HG03575 (cell line): ENCODE measurements around the gene FLYWCH1.
"Not testable (repeated sequence)": the region's sequence is repeated elsewhere in the genome, so short reads cannot be mapped to it uniquely, and the experiment has no call there.

Experiments
- ATAC-seq: cut with Tn5 transposase; IDR thresholded peaks from one replicate; pipeline ENCODE4 v1.9.1; 2021; ENCODE audit not compliant: unreplicated experiment, insufficient number of reproducible peaks, low FRiP score; ENCODE audit errors: extremely low read depth

FLYWCH1 gene

GRCh38 chr16:2923481-2923880, 11.8 kb downstream of the FLYWCH1 start:
- ATAC-seq: no peak

DNA sequence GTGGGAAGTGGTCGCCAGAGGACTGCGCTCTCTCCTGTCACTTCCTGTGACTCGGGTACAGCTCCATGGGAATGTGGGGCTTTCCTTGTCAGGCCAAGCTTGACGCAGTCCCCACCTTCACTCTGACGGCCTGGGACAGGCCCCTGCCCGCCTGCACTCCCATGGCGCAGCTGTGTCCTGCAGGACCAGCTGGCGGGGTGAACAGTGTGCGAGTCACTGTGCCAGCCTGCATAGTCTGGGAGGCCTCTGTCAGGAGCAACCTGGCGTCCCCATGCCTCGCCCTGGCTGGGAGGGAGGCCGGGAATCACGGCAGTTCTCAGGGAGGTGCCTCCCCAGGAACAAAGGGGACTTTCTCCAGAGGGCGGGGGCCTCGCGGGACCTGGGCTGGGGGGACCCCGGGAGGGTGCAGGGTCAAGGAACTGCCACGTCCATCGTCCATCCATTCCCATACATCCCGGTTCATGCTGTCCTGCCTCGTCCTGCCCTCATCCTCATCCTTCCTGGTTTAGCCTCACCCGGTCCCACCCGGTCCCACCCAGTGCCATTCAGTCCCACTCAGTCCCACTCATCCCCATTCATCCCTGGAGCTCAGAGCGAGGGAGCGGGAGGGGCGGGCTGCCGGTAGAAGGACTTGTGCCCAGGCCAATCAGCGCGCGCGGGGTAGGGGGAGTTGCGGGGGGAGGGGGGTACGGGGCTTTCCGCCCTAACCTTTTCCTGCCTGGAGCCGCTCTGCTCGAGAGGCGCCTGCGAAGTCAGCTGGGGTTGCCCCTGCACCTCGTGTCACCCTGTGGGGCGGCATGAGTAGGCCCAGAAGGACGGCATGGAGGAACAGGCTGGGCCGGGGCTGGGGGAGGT, 13.4 kb downstream of the FLYWCH1 start:
- ATAC-seq: no peak

DNA sequence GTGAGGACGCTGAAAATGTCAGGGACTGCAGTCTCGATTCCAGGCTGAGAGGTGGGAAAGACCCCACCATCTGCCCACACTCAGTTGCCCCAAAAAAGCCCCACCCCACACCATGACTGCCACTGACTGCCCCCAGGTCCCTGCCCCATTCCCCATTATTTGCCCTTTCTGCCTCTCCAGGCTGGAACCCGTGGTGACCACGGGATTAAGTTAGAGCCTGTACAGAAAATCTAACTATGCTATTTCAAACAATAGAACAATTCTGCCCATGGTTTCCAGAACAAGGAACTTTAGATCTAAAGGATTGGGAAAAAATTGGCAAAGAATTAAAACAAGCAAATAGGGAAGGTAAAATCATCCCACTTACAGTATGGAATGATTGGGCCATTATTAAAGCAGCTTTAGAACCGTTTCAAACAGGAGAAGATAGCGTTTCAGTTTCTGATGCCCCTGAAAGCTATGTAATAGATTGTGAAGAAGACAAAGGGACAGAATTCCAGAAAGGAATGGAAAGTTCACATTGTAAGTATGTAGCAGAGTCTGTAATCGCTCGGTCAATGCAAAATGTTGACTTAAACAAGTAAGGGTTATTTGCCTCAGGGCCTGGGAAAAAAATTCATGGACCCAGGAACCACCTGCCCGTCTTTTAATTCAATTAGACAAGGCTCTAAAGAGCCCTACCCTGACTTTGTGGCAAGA, 14.4 kb downstream of the FLYWCH1 start:
- no peak for ATAC-seq

DNA sequence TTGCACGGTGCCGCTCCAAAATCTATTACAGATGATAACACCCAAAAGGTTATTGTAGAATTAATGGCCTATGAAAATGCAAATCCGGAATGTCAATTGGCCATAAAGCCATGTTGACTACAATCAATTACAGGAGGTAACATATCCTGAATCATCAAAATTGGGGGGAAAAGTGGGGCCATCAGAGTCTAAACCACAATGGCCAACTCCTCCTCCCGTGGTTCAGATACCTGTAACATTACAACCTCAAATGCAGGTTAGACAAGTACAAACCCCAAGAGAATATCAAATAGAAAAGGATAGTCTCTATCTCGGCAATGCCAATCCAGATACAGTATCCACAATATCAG, 14.9 kb downstream of the FLYWCH1 start:
- ATAC-seq: no peak

DNA sequence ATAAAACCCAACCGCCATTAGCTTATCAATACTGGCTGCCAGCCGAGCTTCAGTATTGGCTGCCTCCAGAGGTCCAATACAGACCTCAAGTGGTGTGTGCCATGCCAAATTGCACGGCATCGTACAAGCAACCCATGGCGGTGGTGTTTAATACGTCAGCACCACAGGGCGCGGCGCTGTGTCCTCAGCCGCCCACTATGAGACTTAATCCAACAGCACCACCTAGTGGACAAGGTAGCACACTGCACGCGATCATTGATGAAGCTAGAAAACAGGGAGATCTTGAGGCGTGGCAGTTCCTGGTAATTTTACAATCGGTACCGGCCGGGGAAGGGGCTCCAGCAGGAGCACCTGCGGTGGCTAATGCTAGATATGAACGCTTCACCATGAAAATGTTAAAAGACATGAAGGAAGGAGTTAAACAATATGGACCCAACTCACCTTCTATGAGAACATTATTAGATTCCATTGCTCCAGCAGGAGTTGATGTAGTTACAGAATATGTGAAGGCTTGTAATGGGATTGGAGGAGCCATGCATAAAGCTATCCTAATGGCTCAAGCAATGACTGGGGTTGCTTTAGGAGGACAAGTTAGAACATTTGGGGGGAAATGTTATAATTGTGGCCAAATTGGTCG, 15.4 kb downstream of the FLYWCH1 start:
- no peak for ATAC-seq

- not testable (repeated sequence) for ATAC-seq
These were observed 16.4 kb downstream of the FLYWCH1 start for GRCh38 chr16:2928151-2928550.

- no peak for ATAC-seq
These were observed 17.1 kb downstream of the FLYWCH1 start for GRCh38 chr16:2928796-2929195.

- ATAC-seq: no peak
These were observed 18.0 kb downstream of the FLYWCH1 start for GRCh38 chr16:2929693-2930092.

DNA sequence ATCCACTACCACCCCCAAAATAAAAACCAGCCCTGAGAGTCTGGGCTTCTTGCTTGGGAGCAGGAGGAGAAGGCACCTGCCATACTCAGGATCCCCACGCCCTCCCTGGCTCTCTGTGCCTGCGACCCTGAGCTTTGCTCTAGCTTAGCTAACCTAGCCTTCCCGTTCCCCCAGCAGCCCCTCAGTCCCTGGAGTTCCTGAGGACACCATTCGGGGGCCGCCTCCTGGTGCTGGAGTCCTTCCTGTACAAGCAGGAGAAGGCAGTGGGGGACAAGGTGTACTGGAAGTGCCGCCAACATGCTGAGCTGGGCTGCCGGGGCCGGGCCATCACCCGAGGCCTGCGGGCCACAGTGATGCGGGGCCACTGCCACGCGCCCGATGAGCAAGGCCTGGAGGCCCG, 18.5 kb downstream of the FLYWCH1 start:
- no peak for ATAC-seq

DNA sequence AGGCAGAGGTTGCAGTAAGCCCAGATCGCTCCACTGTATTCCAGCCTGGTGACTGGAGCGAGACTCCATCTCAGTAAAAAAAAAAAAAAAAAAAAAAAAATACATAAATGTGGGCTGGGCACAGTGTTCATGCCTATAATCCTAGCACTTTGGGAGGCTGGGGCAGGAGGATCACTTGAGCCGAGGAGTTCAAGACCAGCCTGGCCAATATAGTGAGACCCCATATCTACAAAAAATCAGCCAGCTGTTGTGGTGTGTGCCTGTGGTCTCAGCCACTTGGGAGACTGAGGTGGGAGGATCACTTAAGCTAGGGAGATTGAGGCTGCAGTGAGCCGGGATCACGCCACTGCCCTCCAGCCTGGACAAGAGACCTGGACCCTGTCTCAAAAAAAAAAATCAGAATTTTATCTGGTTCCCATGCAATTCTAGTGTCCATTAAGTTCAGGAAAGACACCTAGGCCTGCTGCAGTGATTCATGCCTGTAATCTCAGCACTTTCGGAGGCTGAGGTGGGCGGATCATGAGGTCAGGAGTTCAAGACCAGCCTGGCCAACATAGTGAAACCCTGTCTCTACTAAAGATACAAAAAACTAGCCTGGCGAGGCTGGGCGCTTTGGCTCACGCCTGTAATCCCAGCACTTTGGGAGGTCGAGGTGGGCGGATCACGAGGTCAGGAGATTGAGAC, 19.6 kb downstream of the FLYWCH1 start:
- not testable (repeated sequence) for ATAC-seq

DNA sequence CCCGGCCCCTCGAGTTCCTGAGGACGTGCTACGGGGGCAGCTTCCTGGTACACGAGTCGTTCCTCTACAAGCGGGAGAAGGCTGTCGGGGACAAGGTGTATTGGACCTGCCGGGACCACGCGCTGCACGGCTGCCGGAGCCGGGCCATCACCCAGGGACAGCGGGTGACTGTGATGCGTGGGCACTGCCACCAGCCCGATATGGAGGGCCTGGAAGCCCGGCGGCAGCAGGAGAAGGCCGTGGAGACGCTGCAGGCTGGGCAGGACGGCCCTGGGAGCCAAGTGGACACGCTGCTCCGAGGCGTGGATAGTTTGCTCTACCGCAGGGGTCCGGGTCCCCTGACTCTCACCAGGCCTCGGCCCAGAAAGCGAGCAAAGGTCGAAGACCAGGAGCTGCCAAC, 21.4 kb downstream of the FLYWCH1 start:
- no peak for ATAC-seq

- ATAC-seq: no peak
These were observed 22.0 kb downstream of the FLYWCH1 start for GRCh38 chr16:2933701-2934100.

- no peak for ATAC-seq
These were observed 22.7 kb downstream of the FLYWCH1 start for GRCh38 chr16:2934450-2934849.

DNA sequence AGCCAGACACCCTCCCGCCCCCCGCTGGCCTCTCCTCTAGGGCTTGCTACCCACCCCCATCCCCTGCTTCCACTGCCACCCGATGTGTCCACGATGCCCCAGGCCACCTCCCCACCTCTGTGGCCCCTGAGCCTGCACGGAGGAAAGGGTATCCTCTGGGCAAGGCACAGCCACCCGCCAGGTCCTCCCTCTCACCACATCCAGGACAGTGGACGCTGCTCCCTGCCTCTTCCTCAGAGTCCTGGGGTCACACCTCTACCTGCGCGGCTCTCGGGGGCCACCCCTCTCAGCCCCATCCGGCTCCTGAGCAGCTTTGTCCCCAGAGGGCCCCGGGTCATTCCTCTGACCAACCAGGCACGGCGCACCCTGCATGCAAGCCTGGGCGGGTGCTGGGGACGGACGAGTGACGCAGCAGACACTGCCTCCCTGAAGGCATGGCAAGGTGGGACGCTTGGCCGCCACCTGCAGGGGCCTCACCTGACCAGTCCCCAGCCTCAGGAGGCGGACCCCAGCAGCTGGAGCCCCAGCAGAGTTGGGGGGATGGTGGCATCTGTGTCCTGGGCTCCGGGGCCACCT, 24.8 kb downstream of the FLYWCH1 start:
- no peak for ATAC-seq

DNA sequence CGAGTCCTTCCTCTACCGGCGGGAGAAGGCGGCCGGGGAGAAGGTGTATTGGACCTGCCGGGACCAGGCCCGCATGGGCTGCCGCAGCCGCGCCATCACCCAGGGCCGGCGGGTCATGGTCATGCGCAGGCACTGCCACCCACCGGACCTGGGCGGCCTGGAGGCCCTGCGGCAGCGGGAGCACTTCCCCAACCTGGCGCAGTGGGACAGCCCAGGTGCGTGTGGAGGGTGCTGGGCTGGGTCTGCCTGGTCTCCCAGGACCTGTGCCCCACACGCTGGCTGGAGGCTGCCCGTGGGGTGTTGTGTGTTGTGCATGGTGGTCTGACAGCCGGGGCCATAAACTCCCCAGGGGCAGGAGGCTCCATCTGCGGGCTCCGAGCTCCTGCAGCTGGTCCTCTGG, 25.4 kb downstream of the FLYWCH1 start:
- ATAC-seq: no peak

DNA sequence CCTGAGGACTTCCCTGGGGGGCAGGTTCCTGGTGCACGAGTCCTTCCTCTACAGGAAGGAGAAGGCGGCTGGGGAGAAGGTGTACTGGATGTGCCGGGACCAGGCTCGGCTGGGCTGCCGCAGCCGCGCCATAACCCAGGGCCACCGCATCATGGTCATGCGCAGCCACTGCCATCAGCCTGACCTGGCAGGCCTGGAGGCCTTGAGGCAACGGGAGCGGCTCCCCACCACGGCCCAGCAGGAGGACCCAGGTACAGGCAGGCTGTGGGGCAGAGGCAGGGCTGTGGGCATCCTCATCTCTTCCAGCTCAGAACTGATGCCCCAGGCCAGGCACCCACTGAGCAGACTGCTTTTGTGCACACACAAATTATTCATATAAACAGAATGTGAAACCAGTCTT, 26.5 kb downstream of the FLYWCH1 start:
- no peak for ATAC-seq

DNA sequence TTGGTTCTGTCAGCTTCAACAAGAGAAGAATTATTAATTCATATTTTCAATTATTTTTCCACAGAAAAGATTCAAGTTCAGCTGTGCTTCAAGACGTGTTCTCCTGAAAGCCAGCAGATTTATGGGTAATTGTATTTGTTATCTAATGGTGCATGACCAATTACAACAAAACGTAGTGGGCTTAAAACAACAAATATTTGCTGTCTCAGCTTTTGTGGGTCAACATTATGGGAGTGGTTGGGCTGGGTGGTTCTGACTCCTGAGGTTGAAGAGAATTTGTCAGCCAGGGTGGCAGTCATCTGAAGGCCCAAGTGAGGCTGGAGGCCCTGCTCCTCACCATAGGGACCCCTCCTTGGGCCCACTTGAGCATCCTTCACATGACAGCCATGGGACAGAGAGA, 28.2 kb downstream of the FLYWCH1 start:
- no peak for ATAC-seq

GRCh38 chr16:2942045-2942444, 30.3 kb downstream of the FLYWCH1 start:
- ATAC-seq: no peak

GRCh38 chr16:2943716-2944115, 32.0 kb downstream of the FLYWCH1 start:
- not testable (repeated sequence) for ATAC-seq
